ENCODE results near the gene GALNT9.
"Not testable (repeated sequence)": the region's sequence is repeated elsewhere in the genome, so short reads cannot be mapped to it uniquely, and the experiment has no call there.

- not testable (repeated sequence) for TF ChIP-seq YY1 (IDR thresholded peaks at IDR 0.05; ENCODE audit: low read depth); CTCF (IDR thresholded peaks at IDR 0.05); MAX (IDR thresholded peaks at IDR 0.05; ENCODE audit: low read depth)
Measured at GRCh38 chr12:132243171-132243570, 86.2 kb downstream of the GALNT9 start.

All from SK-N-SH (cell line).